Keratinocyte (primary cell): ENCODE data around the gene CDIP1.

ENCODE experiments used
- EZH2 ChIP-seq: IDR thresholded peaks from one replicate; pipeline ENCODE4 v1.6.1; 2012; ENCODE audit warnings: inconsistent platforms, mild to moderate bottlenecking, low read length, moderate library complexity
- TF ChIP-seq, protein P1 (sequence below), 3 experiments: IDR thresholded peaks in 1 of 3; conservative IDR thresholded peaks in 1 of 3; optimal IDR thresholded peaks in 1 of 3; 2 replicates in 2 of 3; 3 replicates in 1 of 3; pipeline versions ENCODE3 to v1.5.1; 2011; ENCODE audit warnings: low read length in 3 of 3, mild to moderate bottlenecking in 3 of 3, moderate library complexity in 2 of 3, control low read depth in 1 of 3, inconsistent platforms in 1 of 3; ENCODE audit not compliant: insufficient read depth in 2 of 3; ENCODE audit errors: extremely low read depth in 1 of 3

DNA sequence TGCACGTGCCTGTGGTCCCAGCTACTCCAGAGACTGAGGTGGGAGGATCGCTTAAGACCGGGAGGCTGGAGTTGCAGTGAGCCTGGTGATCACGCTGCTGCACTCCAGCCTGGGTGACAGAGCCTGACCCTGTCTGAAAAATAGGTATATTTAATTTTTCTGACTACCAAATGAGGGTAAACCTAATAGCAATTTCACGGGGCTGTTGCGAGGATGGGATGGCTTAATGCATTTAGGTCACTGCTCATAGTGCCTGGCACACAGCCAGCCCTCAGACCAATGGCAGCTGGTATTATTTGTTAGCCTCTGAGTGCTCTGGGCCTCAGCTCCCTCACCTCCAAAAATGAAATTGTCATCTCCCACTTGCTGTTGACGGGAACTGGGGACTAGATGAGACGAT is 5.9 kb upstream of the CDIP1 start:
- TF ChIP-seq, protein P1, sequence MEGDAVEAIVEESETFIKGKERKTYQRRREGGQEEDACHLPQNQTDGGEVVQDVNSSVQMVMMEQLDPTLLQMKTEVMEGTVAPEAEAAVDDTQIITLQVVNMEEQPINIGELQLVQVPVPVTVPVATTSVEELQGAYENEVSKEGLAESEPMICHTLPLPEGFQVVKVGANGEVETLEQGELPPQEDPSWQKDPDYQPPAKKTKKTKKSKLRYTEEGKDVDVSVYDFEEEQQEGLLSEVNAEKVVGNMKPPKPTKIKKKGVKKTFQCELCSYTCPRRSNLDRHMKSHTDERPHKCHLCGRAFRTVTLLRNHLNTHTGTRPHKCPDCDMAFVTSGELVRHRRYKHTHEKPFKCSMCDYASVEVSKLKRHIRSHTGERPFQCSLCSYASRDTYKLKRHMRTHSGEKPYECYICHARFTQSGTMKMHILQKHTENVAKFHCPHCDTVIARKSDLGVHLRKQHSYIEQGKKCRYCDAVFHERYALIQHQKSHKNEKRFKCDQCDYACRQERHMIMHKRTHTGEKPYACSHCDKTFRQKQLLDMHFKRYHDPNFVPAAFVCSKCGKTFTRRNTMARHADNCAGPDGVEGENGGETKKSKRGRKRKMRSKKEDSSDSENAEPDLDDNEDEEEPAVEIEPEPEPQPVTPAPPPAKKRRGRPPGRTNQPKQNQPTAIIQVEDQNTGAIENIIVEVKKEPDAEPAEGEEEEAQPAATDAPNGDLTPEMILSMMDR (optimal IDR thresholded peaks at IDR 0.05 in 1 of 3, IDR thresholded peaks at IDR 0.05 in 1 of 3, conservative IDR thresholded peaks at IDR 0.05 in 1 of 3; ENCODE audit: extremely low read depth in 1 of 3, insufficient read depth in 2 of 3, low read length in 3 of 3) = no peak
- no peak for TF ChIP-seq EZH2
